HCT116 (cell line): ENCODE measurements around the gene TOX2.

Experiments used
- EZH2 ChIP-seq: fragments of 200-600 bp; sonication (generic); IDR thresholded peaks from 2 replicates; pipeline ENCODE4 v1.6.1; 2017; ENCODE audit warnings: antibody characterized with exemption, mixed run types
- FOSL1 ChIP-seq: IDR thresholded peaks from 2 replicates; pipeline ENCODE4 v1.6.1; 2012; ENCODE audit warnings: low read depth
- POLR2A ChIP-seq: IDR thresholded peaks from 2 replicates; pipeline ENCODE4 v1.7.0; 2011; ENCODE audit warnings: borderline replicate concordance; ENCODE audit not compliant: insufficient read depth, insufficient read length; ENCODE audit errors: extremely low read depth
- SIN3A ChIP-seq: IDR thresholded peaks from 2 replicates; pipeline ENCODE4 v1.6.1; 2012; ENCODE audit warnings: low read depth
- TF ChIP-seq, protein P1 (sequence below), 3 experiments: fragments of 200-600 bp in 1 of 3; sonication (generic) in 1 of 3; IDR thresholded peaks in 2 of 3; conservative IDR thresholded peaks in 1 of 3; 2 replicates each; pipeline ENCODE4 v1.5.1; 2012 to 2017; ENCODE audit warnings: low read depth in 2 of 3, low read length in 2 of 3, antibody characterized with exemption in 1 of 3, borderline replicate concordance in 1 of 3, control low read depth in 1 of 3, mild to moderate bottlenecking in 1 of 3, mixed read lengths in 1 of 3, mixed run types in 1 of 3, moderate library complexity in 1 of 3; ENCODE audit not compliant: insufficient read depth in 1 of 3

- TF ChIP-seq, protein P1, sequence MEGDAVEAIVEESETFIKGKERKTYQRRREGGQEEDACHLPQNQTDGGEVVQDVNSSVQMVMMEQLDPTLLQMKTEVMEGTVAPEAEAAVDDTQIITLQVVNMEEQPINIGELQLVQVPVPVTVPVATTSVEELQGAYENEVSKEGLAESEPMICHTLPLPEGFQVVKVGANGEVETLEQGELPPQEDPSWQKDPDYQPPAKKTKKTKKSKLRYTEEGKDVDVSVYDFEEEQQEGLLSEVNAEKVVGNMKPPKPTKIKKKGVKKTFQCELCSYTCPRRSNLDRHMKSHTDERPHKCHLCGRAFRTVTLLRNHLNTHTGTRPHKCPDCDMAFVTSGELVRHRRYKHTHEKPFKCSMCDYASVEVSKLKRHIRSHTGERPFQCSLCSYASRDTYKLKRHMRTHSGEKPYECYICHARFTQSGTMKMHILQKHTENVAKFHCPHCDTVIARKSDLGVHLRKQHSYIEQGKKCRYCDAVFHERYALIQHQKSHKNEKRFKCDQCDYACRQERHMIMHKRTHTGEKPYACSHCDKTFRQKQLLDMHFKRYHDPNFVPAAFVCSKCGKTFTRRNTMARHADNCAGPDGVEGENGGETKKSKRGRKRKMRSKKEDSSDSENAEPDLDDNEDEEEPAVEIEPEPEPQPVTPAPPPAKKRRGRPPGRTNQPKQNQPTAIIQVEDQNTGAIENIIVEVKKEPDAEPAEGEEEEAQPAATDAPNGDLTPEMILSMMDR (IDR thresholded peaks at IDR 0.05 in 2 of 3, conservative IDR thresholded peaks at IDR 0.05 in 1 of 3; ENCODE audit: borderline replicate concordance in 1 of 3, insufficient read depth in 1 of 3, low read depth in 2 of 3, low read length in 2 of 3), result no peak
- TF ChIP-seq SIN3A (no peak), FOSL1 (no peak), POLR2A (no peak), EZH2 (no peak)
Measured at GRCh38 chr20:43993560-43993959, 78.9 kb downstream of the TOX2 start.
